Measurements from ENCODE around the gene GPS1. TPM values are rescaled to one million over a fixed set of nuclear protein-coding genes. Genes with fewer than 3 reads are reported as not detected.

GPS1 gene
- total and polyA plus RNA-seq, 2 donors (not counting 1 experiment from before 2014, with no cell fraction given), result 80.5 to 124 TPM

DNA sequence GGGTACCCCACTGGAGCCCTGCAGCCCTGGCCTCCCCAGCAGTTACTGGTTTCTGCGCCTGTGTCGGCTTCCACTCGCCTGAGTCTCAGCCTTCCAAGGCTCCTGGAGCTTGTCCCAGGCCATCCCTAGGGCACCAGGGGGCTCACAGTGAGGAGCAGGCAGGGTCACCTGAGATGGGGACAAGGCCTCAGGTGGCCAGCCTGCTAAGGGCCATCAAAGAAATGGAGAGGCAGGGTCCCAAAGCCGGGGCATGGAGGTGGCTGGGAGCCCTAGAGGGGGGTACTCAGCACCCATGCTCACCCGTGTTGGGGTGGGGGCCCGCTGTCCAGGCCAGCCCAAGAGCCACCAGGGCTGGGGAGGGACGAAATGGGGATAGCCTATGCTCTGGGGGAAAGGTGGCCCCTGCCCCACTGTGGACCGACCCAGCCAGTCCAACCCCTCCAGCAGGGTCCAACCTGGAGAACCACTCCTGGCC lies 45.0 kb downstream of the GPS1 start:
- peaks cover 9% of the 10 kb centered on the region for H3K4me1 Mint-ChIP-seq
- ChIA-PET POLR2A (no interaction called here), CTCF (no interaction called here)
- DNase-seq (no peak), ATAC-seq (ENCODE audit: low read depth) (no peak)
- H3K27me3 ChIP-seq (replicated peaks in 1 of 4; ENCODE audit: control extremely low read depth in 1 of 4, control insufficient read depth in 3 of 4, insufficient read depth in 4 of 4, low read length in 3 of 4), result no peaks in the 10 kb centered on the region
- H3K9me3 Mint-ChIP-seq (ENCODE audit: insufficient read depth), result no peaks in the 10 kb centered on the region
- H3K9ac ChIP-seq (ENCODE audit: low read length), result peak overlapping the region; percentile 70
- no peak for TF ChIP-seq CTCF (IDR thresholded peaks at IDR 0.05)
- no peak for TF ChIP-seq EZH2 (IDR thresholded peaks at IDR 0.05; ENCODE audit: borderline replicate concordance, insufficient read depth, low read depth, low read length, poor library complexity, severe bottlenecking)
- H3K4me3 Mint-ChIP-seq, result peak overlapping the region; percentile 76
- H3K27ac ChIP-seq (ENCODE audit: low read length in 2 of 2), result peak overlapping the region in 1 of 2 donors; percentile 89
- no peaks in the 10 kb centered on the region for H3K9me3 ChIP-seq (ENCODE audit: control extremely low read depth in 1 of 3, control insufficient read depth in 2 of 3, insufficient read depth in 1 of 3, low read length in 2 of 3)
- intact Hi-C loops (cut with micrococcal nuclease), result loop anchor here (5.0 to 10.0 kb wide), 2 partner anchors 118 to 956 kb away; partner anchors contain the start of gene CCDC57
- H3K79me2 ChIP-seq (ENCODE audit: control insufficient read depth, insufficient read depth, low read length), result peaks cover 35% of the 10 kb centered on the region
- WGBS (ENCODE audit: insufficient coverage), result 75% methylated on average over 7 of the region's 8 CpGs
- H2AFZ ChIP-seq (ENCODE audit: insufficient read depth, low read depth, low read length, poor library complexity, severe bottlenecking), result peak overlapping the region; percentile 82
- peaks cover 0 to 30% of the 10 kb centered on the region in 2 experiments for H3K36me3 ChIP-seq (replicated peaks in 1 of 2; ENCODE audit: control extremely low read depth in 1 of 2, control insufficient read depth in 1 of 2, extremely low read depth in 1 of 2, insufficient read depth in 2 of 2, low read length in 1 of 2)
- H3K4me1 ChIP-seq (ENCODE audit: control insufficient read depth in 2 of 2, insufficient read depth in 2 of 2, low read length in 2 of 2), result peaks cover 16 to 28% of the 10 kb centered on the region in 2 donors
- peak overlapping the region; percentile 75 for H3K27ac Mint-ChIP-seq
- peak overlapping the region in 4 of 5 experiments; percentile 25 to 75 (median 57) for H3K4me3 ChIP-seq (ENCODE audit: control extremely low read depth in 1 of 5, extremely low read depth in 1 of 5, insufficient read depth in 1 of 5, low read depth in 2 of 5, low read length in 4 of 5)
- H4K20me1 ChIP-seq (ENCODE audit: control insufficient read depth, insufficient read depth, low read length, poor library complexity, severe bottlenecking), result peaks cover 15% of the 10 kb centered on the region
- peak overlapping the region; percentile 99 for H3K4me2 ChIP-seq (replicated peaks; ENCODE audit: low read depth, low read length, poor library complexity, severe bottlenecking)
- no peaks in the 10 kb centered on the region for H3K27me3 Mint-ChIP-seq

DNA sequence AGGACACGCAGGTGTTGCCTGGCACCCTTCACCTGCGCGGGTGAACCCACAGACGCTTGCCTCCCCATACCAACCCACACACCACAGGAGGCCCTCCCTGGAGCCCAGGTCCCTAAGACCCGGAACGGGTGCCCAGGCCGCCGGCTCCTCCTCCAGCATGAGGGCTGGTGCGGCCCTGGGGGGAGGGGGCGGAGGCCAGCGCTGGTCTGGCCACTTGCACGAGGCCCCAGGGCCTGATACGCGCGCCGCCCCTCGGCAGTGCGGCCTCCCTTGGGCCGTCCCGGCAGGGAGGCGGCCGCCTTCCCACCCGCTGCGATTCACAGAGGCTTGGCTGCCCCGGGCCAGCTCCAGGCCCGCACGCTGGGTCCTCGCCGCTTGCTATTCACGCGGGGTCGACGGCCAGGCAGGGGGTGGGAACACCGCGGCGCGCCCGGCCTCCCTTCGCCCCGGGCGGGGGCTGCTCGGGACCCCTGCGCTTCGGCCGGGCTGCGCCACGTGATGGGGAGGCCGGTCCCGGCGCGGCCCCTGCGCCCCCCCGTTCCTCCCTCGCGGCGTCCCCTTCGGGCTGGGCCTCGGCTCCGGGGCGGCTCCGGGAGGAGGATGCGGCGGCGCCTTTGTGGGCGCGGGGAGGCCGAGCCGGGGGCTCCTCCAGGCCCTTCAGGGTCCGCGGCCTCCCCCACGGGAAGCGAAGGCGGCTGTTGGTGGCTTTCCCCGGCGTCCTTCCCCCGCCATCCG lies 45.7 kb downstream of the GPS1 start:
- H3K9me3 Mint-ChIP-seq (ENCODE audit: insufficient read depth), result no peaks in the 10 kb centered on the region
- H3K27ac Mint-ChIP-seq, result peak overlapping the region; percentile 75
- DNase-seq (peak; percentile 58), ATAC-seq (ENCODE audit: low read depth) (no peak)
- peaks cover 35% of the 10 kb centered on the region for H3K79me2 ChIP-seq (ENCODE audit: control insufficient read depth, insufficient read depth, low read length)
- no peaks in the 10 kb centered on the region for H3K27me3 ChIP-seq (replicated peaks in 1 of 4; ENCODE audit: control extremely low read depth in 1 of 4, control insufficient read depth in 3 of 4, insufficient read depth in 4 of 4, low read length in 3 of 4)
- no peaks in the 10 kb centered on the region for H3K27me3 Mint-ChIP-seq
- CTCF ChIA-PET, result interaction anchor here (1.0 to 1.4 kb wide), 4 partner anchors 9 to 352 kb away, joined by 3 read pairs; no protein-coding TSS in a partner anchor
- peaks cover 16 to 28% of the 10 kb centered on the region in 2 donors for H3K4me1 ChIP-seq (ENCODE audit: control insufficient read depth in 2 of 2, insufficient read depth in 2 of 2, low read length in 2 of 2)
- intact Hi-C loops (cut with micrococcal nuclease), result loop anchor here (5.0 to 10.0 kb wide), 2 partner anchors 117 to 955 kb away; partner anchors contain the start of gene CCDC57
- peaks cover 0 to 24% of the 10 kb centered on the region in 2 experiments for H3K36me3 ChIP-seq (replicated peaks in 1 of 2; ENCODE audit: control extremely low read depth in 1 of 2, control insufficient read depth in 1 of 2, extremely low read depth in 1 of 2, insufficient read depth in 2 of 2, low read length in 1 of 2)
- no peaks in the 10 kb centered on the region for H3K9me3 ChIP-seq (ENCODE audit: control extremely low read depth in 1 of 3, control insufficient read depth in 2 of 3, insufficient read depth in 1 of 3, low read length in 2 of 3)
- H3K4me3 ChIP-seq (ENCODE audit: control extremely low read depth in 1 of 5, extremely low read depth in 1 of 5, insufficient read depth in 1 of 5, low read depth in 2 of 5, low read length in 4 of 5), result peak overlapping the region in 4 of 5 experiments; percentile 43 to 75 (median 57)
- H2AFZ ChIP-seq (ENCODE audit: insufficient read depth, low read depth, low read length, poor library complexity, severe bottlenecking), result peak overlapping the region; percentile 82
- H3K9ac ChIP-seq (ENCODE audit: low read length), result peak overlapping the region; percentile 70
- TF ChIP-seq EZH2 (IDR thresholded peaks at IDR 0.05; ENCODE audit: borderline replicate concordance, insufficient read depth, low read depth, low read length, poor library complexity, severe bottlenecking) (no peak), CTCF (IDR thresholded peaks at IDR 0.05) (no peak)
- peak overlapping the region; percentile 99 for H3K4me2 ChIP-seq (replicated peaks; ENCODE audit: low read depth, low read length, poor library complexity, severe bottlenecking)
- peak overlapping the region; percentile 82 for H3K4me3 Mint-ChIP-seq
- peaks cover 9% of the 10 kb centered on the region for H3K4me1 Mint-ChIP-seq
- H4K20me1 ChIP-seq (ENCODE audit: control insufficient read depth, insufficient read depth, low read length, poor library complexity, severe bottlenecking), result peaks cover 15% of the 10 kb centered on the region
- under 1% methylated on average over 74 of the region's 77 CpGs for WGBS (ENCODE audit: insufficient coverage)
- H3K27ac ChIP-seq (ENCODE audit: low read length in 2 of 2), result peak overlapping the region; percentile 55 to 89
- POLR2A ChIA-PET, result interaction anchor here (1.8 kb wide), 1 partner anchor 60 kb away, joined by 9 read pairs; the partner anchor contains the start of gene DCXR
